SIG-M5 (cell line): ENCODE data around the gene OR52A1.
"Not testable (repeated sequence)": the region's sequence is repeated elsewhere in the genome, so short reads cannot be mapped to it uniquely, and the experiment has no call there.

ENCODE experiments used
- DNase-seq: peaks from one replicate; lab custom pipeline; 2025; lab: John Stamatoyannopoulos, UW

Gene OR52A1

GRCh38 chr11:5154657-5155056, at the start of gene OR52A1:
TSS of gene OR52A1 (minus strand) at chr11:5154757. CDS start at chr11:5152369, 2,388 bp downstream.
- no peak for DNase-seq

DNA sequence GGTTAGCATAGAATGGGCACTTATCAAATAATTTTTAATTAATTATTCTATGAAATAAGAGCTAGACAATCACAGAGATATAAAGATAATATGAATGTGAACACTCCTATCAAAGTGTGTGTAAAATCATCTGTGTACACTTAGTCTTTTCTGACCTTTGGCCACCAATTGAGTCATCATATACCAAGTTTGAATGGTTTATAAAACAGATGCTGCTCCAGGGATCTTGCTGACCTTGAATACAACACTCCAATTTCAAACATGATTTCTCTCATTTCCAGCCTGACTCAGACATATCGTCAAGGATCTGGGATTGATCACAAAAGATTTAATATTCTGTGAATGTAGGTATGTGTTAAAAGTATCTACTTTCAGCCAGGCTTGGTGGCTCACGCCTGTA, 48.8 kb upstream of the OR52A1 start:
- no peak for DNase-seq

DNA sequence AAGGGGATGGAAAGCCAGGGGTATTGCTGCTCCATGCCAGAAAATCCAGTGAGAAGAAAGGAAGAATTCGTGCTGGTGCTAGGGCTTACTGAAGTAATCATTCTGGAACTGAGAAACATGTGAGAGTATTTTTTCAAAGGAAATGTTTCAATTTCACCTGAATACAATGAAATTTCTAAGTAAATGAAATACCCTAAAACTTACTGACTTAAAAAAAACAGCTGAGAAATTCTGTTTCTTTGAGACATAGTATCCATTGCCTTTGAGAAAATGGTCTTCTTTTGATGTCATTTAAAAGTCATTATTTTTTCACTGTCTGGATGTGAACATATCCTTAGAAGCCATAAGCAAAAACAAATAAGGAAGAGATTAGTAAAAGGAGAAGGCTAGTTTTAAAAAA, 46.0 kb upstream of the OR52A1 start, which contains the start of gene OR51V1:
TSS of gene OR51V1 (minus strand) at position 101 of the 400 bp plus-strand sequence. CDS start at position 101, 0 bp downstream.
- DNase-seq: no peak

GRCh38 chr11:5198285-5198684, 43.7 kb upstream of the OR52A1 start:
- no peak for DNase-seq

- DNase-seq: no peak
Observed at GRCh38 chr11:5197536-5197935, 43.0 kb upstream of the OR52A1 start.

DNA sequence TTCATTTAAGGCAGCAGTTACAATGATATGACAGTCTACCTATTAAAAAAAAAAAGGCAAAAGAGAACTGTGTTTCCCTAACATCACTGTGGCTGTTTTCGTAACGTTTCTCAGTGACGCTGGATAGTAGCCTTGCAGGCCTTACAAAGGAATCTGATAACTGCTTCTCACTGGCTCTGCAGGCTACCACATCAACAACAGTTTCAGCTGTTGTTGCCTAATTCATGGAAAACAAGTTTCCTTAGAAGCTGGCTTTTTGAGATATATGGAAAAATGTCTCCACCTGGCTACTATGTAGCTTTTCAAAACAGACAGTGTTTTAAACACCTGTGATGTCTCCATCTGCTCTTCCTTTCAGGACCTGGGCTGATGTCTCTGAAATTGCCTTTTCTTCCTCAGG, 42.2 kb upstream of the OR52A1 start:
- DNase-seq: no peak

DNA sequence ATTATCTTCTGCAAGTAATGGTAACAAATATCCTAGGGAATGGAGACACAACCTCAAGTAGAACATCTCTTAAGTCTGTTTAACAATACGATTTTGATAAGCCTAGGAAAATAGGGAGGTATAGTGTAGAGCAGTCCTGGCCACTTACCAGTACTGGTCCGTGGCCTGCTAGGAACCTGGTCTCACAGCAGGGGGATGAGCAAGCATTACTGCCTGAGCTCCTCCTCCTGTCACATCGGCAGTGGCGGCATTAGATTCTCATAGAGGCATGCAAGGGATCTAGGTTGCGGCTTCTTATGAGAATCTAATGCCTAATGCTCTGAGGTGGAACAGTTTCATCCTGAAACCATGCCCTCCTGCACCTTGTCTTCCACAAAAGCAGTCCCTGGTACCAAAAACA, 41.5 kb upstream of the OR52A1 start:
- no peak for DNase-seq

- DNase-seq: no peak
Observed at GRCh38 chr11:5192738-5193137, 38.2 kb upstream of the OR52A1 start.

DNA sequence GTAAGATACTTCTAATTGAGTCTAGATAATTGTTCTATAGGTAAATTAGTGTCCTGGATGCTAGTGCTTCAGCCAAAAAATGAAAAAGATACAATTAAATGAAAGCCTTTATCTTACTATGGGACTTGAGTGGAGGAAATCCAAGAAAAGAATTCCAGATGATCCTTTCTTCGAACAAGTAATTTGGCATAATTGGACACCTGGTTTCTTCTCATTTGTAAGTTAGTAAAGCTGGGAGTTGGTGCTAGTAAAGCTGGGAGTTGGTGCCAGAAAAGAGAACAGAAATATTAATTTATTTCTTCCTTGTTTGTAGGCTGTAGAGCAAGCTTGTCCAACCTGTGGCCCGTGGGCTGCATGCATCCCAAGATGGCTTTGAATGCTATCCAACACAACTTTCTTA, 33.6 kb upstream of the OR52A1 start:
- DNase-seq: no peak

DNA sequence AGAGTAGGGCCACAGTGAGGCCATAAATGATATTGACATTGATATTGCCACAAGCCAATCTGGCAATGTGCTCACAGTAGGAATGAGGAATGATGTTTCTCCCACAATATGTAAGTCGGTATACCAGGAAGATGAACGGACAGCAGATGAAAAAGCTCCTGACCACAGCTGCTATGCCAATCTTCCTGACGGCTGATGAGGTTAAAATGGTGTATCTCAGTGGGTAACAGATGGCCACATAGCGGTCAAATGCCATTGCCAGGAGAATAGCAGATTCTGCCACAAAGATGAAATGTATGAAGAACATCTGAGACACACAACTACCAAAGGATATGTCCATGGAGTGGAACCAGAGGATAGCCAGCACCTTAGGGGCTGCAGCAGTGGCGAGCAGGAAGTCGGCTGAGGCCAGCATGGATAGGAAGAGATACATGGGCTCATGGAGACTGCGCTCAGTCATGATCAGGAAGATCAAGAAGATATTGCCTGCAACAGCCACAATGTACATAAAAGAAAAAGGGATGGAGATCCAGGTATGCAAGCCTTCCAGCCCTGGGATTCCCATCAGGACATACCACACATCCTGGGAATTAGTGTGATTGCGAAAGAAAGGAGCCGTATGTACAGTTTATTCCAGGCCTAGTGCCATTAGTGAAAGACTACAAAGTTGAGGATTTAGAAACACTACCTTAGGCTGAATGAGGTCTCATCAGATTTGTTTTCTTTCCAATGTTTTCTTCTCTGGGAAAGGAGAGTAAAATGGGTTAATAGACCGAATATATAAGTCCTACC, 23.7 kb upstream of the OR52A1 start:
- no peak for DNase-seq

GRCh38 chr11:5174934-5175333, 20.4 kb upstream of the OR52A1 start:
- DNase-seq: no peak

DNA sequence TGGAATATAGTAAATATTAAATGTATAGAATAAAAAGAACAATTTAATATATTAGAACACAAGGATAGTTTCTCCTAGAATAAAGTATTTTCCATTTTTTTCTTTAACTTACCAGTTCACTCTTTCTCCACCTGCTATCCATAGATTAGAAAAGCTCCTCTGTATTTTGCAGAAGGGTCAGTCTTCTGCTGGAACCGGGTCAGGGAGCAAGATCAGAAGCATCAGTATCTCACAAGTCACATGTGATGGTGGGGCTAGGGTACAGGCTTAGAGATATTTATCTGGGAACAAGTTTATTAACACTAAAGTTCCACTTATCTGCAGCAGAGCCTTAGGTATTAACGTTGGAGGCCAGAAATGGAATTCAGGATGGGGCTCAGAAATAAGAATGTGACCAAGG, 17.3 kb upstream of the OR52A1 start:
- DNase-seq: no peak

DNA sequence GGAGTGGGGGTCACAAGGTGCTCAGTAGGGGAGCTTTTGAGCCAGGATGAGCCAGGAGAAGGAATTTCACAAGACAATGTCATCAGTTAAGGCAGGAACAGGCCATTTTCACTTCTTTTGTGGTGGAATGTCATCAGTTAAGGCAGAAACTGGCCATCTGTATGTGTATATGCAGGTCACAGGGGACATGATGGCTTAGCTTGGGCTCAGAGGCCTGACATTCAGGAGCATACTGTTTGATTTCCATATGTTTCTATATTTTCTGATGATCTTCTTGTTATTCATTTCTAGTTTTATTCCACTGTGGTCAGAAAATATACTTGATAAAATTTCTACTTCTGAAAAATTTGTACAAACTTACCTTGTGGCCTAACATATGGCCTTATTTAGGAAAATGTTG, 11.3 kb upstream of the OR52A1 start:
- DNase-seq: not testable (repeated sequence)

DNA sequence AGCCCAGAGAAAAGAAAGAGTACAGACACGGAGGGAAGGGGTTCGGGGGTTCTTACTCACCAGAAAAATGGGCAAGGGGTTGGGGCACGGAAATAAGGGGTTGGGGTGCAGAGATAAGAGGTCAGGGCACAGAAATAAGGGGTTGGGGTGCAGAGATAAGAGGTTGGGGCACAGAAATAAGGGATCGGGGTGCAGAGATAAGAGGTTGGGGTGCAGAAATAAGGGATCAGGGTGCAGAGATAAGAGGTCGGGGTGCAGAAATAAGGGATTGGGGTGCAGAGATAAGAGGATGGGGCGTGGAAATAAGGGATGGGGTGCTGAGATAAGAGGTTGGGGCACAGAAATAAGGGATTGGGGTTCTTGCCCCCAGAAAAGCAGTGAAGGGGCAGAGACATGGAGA, 10.2 kb upstream of the OR52A1 start:
- DNase-seq: not testable (repeated sequence)

DNA sequence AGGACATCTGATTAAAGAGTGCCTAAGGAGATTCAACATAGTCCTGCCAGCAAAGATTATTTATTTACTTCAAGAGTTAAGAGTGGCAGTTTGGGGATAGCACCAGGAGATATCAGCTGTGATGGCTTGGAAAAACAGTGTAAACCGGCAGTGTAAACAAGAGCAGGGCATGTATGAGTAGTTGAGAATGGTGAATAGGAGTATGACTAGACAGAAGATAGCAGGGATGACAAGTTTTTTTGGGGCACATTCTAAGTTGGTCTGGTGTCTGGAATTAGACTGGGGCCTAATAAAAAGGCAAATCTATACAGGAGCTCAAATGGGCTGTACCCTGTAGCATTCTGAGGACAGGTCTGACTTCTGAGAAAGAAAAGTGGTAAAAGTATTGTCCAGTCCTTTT, 6.5 kb upstream of the OR52A1 start:
- DNase-seq: not testable (repeated sequence)

- not testable (repeated sequence) for DNase-seq
Observed at GRCh38 chr11:5160217-5160616, 5.7 kb upstream of the OR52A1 start.

- DNase-seq: no peak
Observed at GRCh38 chr11:5159806-5160205, 5.2 kb upstream of the OR52A1 start.

- no peak for DNase-seq
Observed at GRCh38 chr11:5153574-5154431, 754 bp downstream of the OR52A1 start.

- DNase-seq: no peak
Observed at GRCh38 chr11:5151713-5152153, 2.8 kb downstream of the OR52A1 start.

GRCh38 chr11:5144206-5144605, 10.4 kb downstream of the OR52A1 start:
- not testable (repeated sequence) for DNase-seq

- no peak for DNase-seq
Observed at GRCh38 chr11:5137996-5138395, 16.6 kb downstream of the OR52A1 start, which contains the start of gene OR52A5. TSS of gene OR52A5 (minus strand) at chr11:5138356. CDS start at chr11:5132642, 5,714 bp downstream.

- no peak for DNase-seq
Observed at GRCh38 chr11:5137014-5137413, 17.5 kb downstream of the OR52A1 start.

DNA sequence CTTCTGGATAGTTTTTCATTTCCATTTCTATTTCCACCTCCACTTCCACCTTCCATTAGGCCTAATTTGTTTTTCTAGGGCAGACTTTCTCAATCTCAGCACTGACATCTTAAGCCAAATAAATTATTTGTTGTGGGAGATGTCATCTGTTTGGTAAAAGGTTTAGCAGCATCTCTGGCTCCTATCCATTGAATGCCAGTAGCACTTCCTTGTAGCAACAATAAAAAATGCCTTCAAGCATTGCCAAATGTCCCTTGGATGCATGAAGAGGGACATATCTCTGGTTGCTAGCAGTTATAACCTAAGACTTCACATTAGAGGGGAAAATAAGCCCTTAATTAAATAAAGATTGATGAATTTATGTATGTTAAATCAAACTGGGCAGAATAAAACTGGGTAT, 18.3 kb downstream of the OR52A1 start:
- no peak for DNase-seq
